ENCODE results near the gene RHOA.
A peak's percentile ranks its signal among the peaks of the same experiment; 100 is the strongest.
"Not testable (repeated sequence)": the region's sequence is repeated elsewhere in the genome, so short reads cannot be mapped to it uniquely, and the experiment has no call there.

RHOA gene

DNA sequence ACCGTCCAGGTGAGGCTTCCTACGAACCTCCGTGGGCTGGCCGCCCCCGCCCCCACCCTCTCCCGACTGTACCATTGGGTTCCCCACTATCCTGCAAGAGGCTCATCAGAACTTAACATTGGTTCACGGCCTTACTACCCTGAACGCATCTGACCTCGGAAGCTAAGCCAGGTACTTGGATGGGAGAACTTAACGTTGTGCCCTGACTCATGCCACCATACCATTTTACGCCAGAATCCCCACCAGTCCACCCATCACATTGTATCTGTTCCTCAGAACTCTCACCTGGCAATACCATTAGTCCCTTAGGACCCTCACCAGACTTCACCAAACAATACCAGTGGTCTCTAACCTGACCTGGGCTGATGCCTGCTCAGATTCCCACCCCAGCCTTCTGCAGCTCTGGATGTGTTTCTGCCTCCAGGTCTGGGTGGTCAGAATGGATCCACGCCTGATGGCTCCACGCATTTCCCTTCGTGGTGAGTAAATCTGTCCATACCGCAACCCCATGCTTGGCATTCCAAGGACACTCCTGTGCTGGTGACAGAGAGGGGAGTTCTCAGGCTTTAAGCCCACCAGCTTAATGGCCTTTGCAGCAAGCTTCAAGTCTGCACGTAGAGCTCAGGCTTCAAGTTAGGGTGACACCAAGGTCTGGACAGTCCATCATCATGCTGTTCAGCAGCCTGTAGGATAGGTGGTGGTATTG lies 1.0 kb upstream of the RHOA start:
- no peak for DNase-seq (ENCODE audit: extremely low read depth in 1 of 2, low read depth in 1 of 2)

- DNase-seq (ENCODE audit: extremely low read depth in 1 of 2, low read depth in 1 of 2): peak in 1 of 2 donors; percentile 35
Observed at GRCh38 chr3:49411535-49411967, 225 bp downstream of the RHOA start.

DNA sequence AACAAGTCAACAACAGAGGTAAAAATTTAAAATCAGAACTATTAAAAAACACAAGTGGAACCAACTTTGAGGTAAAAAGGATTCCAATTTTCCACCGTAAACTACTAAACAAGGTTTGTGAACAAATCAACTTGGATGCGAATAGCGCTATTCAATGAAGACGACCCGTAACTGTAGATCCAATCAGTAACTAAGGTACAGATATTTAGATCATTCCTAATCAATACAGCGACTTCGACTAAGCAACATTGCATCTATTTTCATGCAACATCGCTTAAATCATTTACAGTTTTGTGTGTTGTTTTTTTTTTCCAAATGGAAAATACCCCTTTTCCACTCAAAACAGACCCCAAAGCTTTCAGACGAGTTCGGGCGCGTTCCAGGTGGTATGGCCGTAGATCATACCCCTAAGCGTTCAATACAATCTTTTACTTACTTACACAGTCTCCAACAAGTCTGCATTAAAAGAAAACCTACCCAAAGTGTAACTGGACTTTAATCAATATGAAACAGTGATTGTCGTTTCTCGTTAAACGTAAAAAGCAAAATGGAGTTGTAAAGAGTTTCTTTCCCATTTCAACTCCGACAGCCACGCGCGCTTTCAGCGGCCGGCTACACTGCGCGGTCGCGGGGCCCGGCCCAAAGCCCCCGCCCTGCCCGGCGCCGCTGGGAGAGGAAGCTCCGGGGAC lies 786 bp downstream of the RHOA start:
- DNase-seq (ENCODE audit: extremely low read depth in 1 of 2, low read depth in 1 of 2): no peak

GRCh38 chr3:49410066-49410845 lies 1.5 kb downstream of the RHOA start:
- no peak for DNase-seq (ENCODE audit: extremely low read depth in 1 of 2, low read depth in 1 of 2)

DNA sequence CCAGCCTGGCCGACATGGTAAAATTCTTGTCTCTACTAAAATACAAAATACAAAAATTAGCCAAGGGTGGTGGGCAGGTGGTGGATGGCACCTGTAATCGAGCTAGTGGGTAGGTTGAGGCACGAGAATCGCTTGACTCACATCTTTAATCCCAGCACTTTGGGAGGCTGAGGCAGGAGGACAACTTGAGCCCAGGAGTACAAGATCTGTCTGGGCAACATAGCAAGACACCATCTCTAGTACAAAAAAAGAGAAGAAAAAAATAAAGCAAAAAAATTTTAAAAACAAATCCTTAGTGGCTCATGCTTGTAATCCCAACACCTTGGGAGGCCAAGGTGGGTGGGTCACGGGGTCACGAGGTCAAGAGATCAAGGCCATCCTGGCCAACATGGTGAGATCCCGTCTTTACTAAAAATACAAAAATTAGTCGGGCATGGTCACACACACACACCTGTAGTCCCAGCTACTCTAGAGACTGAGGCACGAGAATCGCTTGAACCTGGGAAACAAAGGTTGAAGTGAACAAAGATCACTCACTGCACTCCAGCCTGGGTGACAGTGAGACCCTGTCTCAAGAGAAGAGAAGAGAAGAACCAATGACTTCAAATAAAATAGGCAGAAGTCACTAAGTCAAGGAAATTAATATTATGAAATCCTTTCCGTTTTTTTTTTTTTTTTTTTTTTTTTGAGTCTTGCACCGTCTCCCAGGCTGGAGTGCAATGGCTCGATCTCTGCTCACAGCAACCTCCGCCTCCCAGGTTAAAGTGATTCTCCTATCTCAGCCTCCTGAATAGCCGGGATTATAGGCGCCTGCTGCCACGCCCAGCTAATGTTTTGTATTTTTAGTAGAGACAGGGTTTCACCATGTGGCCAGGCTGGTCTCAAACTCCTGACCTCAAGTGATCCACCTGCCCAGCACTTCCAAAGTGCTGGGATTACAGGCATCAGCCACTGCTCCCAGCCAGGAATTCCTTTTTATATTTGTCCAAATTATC lies 4.9 kb downstream of the RHOA start:
- DNase-seq (ENCODE audit: extremely low read depth in 1 of 2, low read depth in 1 of 2): no peak

DNA sequence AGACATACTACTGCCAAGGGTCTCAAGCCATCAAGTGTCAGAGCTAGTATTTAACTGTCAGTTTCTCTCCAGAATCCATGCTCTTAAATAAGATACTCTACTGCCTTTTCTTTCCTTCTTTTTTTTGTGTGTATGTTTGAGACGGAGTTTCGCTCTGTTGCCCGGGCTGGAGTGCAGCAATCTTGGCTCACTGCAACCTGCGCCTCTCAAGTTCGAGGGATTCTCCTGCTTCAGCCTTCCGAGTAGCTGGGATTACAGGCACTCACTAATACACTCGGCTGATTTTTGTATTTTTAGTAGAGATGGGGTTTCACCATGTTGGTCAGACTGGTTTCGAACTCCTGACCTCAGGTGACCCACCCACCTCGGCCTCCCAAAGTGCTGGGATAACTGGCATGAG lies 6.2 kb downstream of the RHOA start:
- DNase-seq (ENCODE audit: extremely low read depth in 1 of 2, low read depth in 1 of 2): not testable (repeated sequence)

- DNase-seq (ENCODE audit: extremely low read depth in 1 of 2, low read depth in 1 of 2): no peak
Observed at GRCh38 chr3:49403891-49404290, 7.9 kb downstream of the RHOA start.

DNA sequence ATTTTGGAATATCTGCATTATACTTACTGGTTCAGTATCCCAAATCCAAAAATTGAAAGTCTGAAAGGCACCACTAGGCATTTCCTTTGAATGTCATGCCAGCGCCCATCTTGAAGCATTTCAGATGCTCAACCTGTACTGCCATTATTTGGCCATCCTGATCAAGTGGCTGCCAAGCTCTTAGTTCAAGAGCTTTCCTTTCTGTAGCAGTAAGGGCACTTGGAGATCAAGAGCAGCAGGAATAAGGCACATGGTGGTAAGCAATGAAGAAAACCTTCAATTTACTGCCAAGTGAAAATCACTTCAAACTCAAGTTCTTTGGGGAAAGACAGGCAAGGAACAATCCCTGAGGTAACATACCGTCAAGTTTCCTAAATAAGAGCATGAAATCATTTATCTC lies 10.0 kb downstream of the RHOA start:
- DNase-seq (ENCODE audit: extremely low read depth in 1 of 2, low read depth in 1 of 2): no peak

DNA sequence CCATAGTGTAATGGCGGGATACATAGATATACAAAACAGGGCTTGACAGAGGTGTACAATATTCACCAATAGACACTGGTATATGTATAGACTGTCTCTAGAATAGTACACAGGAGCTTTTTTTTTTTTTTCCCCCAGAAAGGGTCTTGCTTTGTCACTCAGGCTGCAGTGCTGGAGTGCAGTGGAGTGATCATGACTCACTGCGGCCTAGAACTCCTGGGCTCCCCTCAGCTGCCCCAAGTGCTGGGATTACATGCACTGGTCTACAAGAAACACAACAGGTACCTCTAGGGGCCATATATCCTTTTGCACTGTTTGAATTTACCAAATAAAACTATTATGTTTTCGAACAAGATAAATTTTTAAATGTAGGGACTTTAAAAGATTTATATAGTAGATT lies 12.3 kb downstream of the RHOA start:
- DNase-seq (ENCODE audit: extremely low read depth in 1 of 2, low read depth in 1 of 2): no peak

DNA sequence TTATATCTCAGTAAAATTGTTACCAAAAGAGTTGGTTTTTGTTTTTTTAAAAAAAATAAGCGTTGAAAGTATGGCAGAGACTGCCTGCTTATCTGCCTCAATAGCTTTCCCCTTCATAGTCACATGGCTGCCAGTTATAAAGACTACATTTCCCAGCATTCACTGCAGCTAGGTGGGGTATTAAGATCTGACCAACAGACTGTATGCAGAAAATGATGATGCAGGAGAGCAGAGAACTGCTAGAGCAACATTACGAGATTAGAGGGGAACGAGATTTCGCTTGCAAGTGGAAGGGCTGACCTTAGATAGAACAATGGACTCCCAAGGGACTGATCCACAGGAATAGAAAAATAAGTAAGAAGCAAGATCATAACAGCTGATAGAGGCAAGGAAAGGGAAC lies 14.3 kb downstream of the RHOA start:
- no peak for DNase-seq (ENCODE audit: extremely low read depth in 1 of 2, low read depth in 1 of 2)

DNA sequence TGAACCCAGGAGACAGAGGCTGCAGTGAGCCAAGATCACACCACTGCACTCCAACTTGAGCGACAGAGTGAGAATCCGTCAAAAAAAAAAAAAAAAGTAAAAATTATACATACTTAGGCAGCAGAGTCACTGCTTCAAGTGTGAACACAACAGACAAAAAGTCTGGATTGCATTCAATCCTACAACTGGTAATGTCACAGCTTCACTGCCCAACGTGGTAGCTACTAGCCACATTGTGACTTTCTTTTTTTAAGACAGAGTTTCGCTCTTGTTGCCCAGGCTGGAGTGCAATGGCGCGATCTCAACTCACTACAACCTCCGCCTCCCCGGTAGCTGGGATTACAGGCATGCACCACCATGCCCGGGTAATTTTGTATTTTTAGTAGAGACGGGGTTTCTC lies 20.5 kb downstream of the RHOA start:
- not testable (repeated sequence) for DNase-seq (ENCODE audit: extremely low read depth in 1 of 2, low read depth in 1 of 2)

GRCh38 chr3:49389297-49389696 lies 22.5 kb downstream of the RHOA start:
- DNase-seq (ENCODE audit: extremely low read depth in 1 of 2, low read depth in 1 of 2): no peak

- no peak for DNase-seq (ENCODE audit: extremely low read depth in 1 of 2, low read depth in 1 of 2)
Observed at GRCh38 chr3:49388289-49388820, 23.4 kb downstream of the RHOA start.

GRCh38 chr3:49387721-49388120 lies 24.1 kb downstream of the RHOA start:
- DNase-seq (ENCODE audit: extremely low read depth in 1 of 2, low read depth in 1 of 2): no peak

- DNase-seq (ENCODE audit: extremely low read depth in 1 of 2, low read depth in 1 of 2): no peak
Observed at GRCh38 chr3:49386056-49386756, 25.6 kb downstream of the RHOA start.

GRCh38 chr3:49385617-49386016 lies 26.2 kb downstream of the RHOA start:
- no peak for DNase-seq (ENCODE audit: extremely low read depth in 1 of 2, low read depth in 1 of 2)

GRCh38 chr3:49383387-49383786 lies 28.4 kb downstream of the RHOA start:
- DNase-seq (ENCODE audit: extremely low read depth in 1 of 2, low read depth in 1 of 2): no peak

- DNase-seq (ENCODE audit: extremely low read depth in 1 of 2, low read depth in 1 of 2): no peak
Observed at GRCh38 chr3:49378249-49378895, 33.4 kb downstream of the RHOA start.

DNA sequence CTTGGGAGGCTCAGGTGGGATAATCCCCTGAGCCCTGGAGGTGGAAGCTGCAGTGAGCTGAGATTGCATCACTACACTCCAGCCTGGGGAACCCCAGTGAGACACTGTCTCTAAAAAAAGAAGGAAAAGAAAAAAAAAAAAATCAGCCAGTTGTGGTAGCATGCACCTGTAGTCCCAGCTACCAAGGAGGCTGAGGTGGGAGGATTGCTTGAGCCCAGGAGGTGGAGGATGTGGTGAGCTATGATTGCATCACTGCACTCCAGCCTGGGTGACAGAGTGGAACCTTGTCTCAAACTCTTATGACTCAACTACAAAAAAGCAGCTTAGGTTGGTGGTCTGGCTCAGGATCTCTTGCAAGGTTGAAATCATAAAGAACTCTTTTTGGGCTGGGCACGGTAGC lies 34.3 kb downstream of the RHOA start:
- no peak for DNase-seq (ENCODE audit: extremely low read depth in 1 of 2, low read depth in 1 of 2)
